ENCODE results near the gene CALY. TPM values are rescaled to one million over a fixed set of nuclear protein-coding genes. Genes with fewer than 3 reads are reported as not detected.
A peak's percentile ranks its signal among the peaks of the same experiment; 100 is the strongest.

The CALY gene, protein sequence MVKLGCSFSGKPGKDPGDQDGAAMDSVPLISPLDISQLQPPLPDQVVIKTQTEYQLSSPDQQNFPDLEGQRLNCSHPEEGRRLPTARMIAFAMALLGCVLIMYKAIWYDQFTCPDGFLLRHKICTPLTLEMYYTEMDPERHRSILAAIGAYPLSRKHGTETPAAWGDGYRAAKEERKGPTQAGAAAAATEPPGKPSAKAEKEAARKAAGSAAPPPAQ
- total RNA-seq, result 1.5 TPM in 1 of 2 replicates, not detected in the other

DNA sequence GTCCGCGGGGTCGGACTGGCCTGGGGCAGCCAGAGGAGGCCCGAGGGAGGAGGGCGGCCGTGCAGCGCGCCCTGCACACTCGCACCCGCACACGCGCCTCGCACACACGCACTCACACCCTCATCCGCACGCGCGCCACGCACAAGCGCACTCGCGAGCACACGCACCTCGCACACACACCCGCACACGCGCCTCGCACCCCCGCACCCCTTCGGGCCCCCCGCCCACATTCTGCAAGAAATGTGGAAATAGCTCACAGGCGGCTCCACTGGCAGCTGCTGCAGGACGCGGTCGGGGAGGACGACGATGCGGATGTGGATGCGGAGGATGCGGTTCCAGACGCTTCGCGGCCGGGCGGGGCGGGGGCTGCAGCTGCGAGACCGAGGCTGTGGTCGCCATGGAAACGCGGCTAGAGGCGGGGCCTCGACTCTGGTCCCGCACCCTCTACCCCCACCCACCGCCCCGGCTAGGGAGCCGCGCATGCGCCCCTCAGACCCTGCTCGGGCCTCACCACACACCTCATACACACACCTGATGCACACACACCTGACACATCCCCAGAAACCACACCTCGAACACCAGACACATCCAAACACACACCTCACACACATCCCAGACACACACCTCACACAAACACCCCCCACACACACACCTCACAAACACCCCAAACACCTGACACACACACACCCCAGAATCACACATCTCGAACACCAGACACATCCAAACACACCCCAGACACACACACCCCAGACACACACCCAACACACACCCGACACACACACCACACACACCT, at the start of gene CALY:
TSS of gene CALY (minus strand) at position 320 of the 793 bp plus-strand sequence. CDS start 7,907 bp downstream, outside the sequence.
- no peak within 1 kb of the TSS for H3K4me3 ChIP-seq (ENCODE audit: low read depth, low read length)
- TF ChIP-seq, protein P1, sequence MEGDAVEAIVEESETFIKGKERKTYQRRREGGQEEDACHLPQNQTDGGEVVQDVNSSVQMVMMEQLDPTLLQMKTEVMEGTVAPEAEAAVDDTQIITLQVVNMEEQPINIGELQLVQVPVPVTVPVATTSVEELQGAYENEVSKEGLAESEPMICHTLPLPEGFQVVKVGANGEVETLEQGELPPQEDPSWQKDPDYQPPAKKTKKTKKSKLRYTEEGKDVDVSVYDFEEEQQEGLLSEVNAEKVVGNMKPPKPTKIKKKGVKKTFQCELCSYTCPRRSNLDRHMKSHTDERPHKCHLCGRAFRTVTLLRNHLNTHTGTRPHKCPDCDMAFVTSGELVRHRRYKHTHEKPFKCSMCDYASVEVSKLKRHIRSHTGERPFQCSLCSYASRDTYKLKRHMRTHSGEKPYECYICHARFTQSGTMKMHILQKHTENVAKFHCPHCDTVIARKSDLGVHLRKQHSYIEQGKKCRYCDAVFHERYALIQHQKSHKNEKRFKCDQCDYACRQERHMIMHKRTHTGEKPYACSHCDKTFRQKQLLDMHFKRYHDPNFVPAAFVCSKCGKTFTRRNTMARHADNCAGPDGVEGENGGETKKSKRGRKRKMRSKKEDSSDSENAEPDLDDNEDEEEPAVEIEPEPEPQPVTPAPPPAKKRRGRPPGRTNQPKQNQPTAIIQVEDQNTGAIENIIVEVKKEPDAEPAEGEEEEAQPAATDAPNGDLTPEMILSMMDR (conservative IDR thresholded peaks at IDR 0.05; ENCODE audit: low read depth, low read length), result no peak
- no peak for DNase-seq (ENCODE audit: low read depth)

DNA sequence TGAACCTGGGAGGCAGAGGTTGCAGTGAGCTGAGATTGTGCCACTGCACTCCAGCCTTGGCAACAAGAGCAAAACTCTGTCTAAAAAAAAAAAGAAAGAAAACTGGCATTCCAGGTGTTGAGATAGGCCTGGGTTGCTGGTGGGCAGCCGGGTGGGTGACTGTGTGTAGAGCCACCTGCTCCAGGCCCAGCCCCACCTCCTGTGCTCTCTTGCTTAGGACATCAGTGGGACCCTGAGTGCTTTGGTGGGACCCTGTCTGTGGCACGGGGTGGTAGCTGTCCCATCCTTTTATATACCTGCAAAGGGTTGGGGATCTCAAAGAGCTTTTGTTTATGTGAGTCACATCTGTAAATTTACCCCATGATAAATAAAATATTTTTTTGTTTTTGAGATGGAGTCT, 48.5 kb upstream of the CALY start:
- H3K4me3 ChIP-seq (ENCODE audit: low read depth, low read length), result no peak overlapping the region
- TF ChIP-seq, protein P1 (conservative IDR thresholded peaks at IDR 0.05; ENCODE audit: low read depth, low read length), result no peak
- no peak for DNase-seq (ENCODE audit: low read depth)

DNA sequence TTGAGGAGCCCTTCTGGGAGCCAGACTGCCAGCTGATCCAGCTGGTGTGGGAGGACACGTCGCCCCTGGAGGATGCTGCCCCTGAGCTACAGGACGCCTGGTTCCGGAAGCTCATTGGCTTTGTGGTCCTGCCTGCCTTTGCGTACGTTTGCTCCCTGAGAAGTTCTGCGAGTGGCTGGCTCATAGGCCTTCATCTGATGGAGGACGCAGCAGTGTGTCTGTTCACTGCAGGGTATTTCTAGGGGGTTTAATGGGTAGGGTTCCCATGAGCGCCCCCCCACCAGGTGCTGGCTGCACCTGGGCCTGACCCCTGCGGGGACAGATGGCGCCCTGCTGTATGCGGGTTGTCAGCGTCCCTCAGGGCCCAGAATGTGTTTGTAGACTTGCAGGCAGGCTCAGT, 47.4 kb upstream of the CALY start:
- DNase-seq (ENCODE audit: low read depth), result no peak
- no peak overlapping the region for H3K4me3 ChIP-seq (ENCODE audit: low read depth, low read length)
- TF ChIP-seq, protein P1 (conservative IDR thresholded peaks at IDR 0.05; ENCODE audit: low read depth, low read length), result no peak

DNA sequence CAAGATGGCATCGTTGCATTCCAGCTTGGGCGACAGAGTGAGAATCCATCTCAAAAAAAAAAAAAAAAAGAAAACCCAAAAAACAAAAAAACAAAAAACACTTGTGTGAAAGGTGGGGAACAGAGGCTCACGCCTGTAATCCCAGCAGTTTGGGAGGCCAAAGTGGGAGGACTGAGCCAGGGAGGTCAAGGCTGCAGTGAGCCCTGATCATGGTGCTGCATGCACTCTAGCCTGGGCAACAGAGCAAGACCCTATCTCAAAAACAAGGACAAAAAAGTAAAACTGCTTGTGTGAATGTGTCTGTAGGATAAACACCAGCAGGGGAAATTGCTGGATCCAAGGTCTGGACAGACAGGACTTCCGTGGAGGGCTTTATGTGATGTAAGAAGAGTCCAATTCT, 46.9 kb upstream of the CALY start:
- H3K4me3 ChIP-seq (ENCODE audit: low read depth, low read length), result no peak overlapping the region
- TF ChIP-seq, protein P1 (conservative IDR thresholded peaks at IDR 0.05; ENCODE audit: low read depth, low read length), result no peak
- no peak for DNase-seq (ENCODE audit: low read depth)

DNA sequence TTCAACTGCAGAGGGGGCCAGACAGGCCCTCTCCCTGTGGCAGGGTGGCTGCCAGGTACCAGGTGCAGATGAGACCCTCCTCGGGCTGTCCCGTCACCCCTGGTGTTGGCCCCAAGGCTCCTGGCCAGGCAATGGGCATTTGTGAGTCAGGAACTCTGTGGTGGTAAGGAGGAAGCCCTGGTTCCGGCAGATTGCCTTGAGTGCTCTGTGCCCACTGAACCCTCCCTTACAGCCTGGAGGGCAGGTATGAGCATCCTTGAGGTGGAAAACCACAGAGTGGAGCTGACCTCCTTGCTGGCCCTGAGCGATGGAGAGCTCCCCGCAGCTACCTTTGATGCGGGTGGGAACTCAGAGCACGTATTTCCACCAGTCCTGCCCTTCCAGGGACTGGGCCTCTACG, 44.3 kb upstream of the CALY start:
- H3K4me3 ChIP-seq (ENCODE audit: low read depth, low read length), result no peak overlapping the region
- no peak for DNase-seq (ENCODE audit: low read depth)
- TF ChIP-seq, protein P1 (conservative IDR thresholded peaks at IDR 0.05; ENCODE audit: low read depth, low read length), result no peak

DNA sequence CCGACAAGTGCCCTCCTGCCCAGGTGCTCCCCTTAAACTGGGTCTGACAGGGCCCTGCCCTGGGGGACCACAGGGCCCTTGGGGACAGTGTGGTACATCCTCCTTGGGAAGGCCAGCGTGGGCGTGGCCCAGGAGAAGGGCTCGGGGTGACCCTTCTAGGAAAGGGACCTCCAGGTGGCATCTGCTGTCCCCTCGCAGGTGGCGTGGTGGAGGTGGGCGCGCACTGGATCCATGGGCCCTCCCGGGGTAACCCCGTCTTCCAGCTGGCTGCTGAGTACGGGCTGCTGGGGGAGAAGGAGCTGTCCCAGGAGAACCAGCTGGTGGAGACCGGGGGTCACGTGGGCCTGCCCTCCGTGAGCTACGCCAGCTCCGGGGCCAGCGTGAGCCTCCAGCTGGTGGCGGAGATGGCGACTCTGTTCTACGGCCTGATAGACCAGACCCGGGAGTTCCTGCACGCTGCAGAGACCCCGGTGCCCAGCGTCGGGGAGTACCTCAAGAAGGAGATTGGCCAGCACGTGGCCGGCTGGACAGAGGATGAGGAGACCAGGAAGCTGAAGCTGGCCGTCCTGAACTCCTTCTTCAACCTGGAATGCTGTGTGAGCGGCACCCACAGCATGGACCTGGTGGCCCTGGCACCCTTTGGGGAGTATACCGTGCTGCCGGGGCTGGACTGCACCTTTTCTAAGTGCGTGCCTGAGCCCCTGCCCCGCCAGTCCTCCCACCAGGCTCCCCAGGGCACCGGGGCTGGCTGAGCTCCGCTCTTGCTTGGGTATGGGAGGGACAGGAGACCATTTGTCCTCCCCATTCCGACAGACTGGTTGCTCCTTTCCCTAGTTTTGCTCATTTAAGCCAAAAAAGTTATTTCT, 43.3 kb upstream of the CALY start:
- DNase-seq (ENCODE audit: low read depth), result no peak
- H3K4me3 ChIP-seq (ENCODE audit: low read depth, low read length), result peak overlapping the region; percentile 69
- TF ChIP-seq, protein P1 (conservative IDR thresholded peaks at IDR 0.05; ENCODE audit: low read depth, low read length), result no peak

Data from epithelial cell of proximal tubule (primary cell).